DOHH2 (cell line): ENCODE results near the gene RPS6KA3.

Experiments
- H3F3A ChIP-seq: fragments of 200-600 bp; sonication (generic), shearing (Covaris generic); 2 replicates; pipeline ENCODE4 v1.6.0; 2016; ENCODE audit warnings: antibody characterized with exemption, mild to moderate bottlenecking; ENCODE audit not compliant: control insufficient read depth, insufficient read depth
- H3K27ac ChIP-seq: fragments of 200-600 bp; sonication (generic); 2 replicates; pipeline ENCODE4 v1.5.1; 2014; ENCODE audit warnings: low read depth, mild to moderate bottlenecking, low read length, moderate library complexity
- H3K27me3 ChIP-seq: fragments of 200-600 bp; sonication (generic); 2 replicates; pipeline ENCODE4 v1.6.1; 2014; ENCODE audit warnings: mild to moderate bottlenecking, low read length, mixed read lengths; ENCODE audit not compliant: control insufficient read depth
- H3K36me3 ChIP-seq: fragments of 200-600 bp; sonication (generic); 2 replicates; pipeline ENCODE4 v1.6.1; 2014; ENCODE audit warnings: mild to moderate bottlenecking, low read length, moderate library complexity, mixed read lengths; ENCODE audit not compliant: control insufficient read depth
- H3K4me1 ChIP-seq: fragments of 200-600 bp; sonication (generic); 2 replicates; pipeline ENCODE4 v1.6.1; 2014; ENCODE audit warnings: mild to moderate bottlenecking, low read length, mixed read lengths; ENCODE audit not compliant: control insufficient read depth
- H3K4me2 ChIP-seq: fragments of 200-600 bp; sonication (generic); 2 replicates; pipeline ENCODE4 v1.6.0; 2014; ENCODE audit warnings: mild to moderate bottlenecking, low read length, moderate library complexity
- H3K4me3 ChIP-seq: fragments of 200-600 bp; sonication (generic); 2 replicates; pipeline ENCODE4 v1.5.1; 2014; ENCODE audit warnings: mild to moderate bottlenecking, low read length, mixed read lengths
- H3K79me2 ChIP-seq: fragments of 200-600 bp; sonication (generic); 2 replicates; pipeline ENCODE4 v1.6.1; 2014; ENCODE audit warnings: mild to moderate bottlenecking, low read length, mixed read lengths; ENCODE audit not compliant: control insufficient read depth
- H3K9me2 ChIP-seq: fragments of 200-600 bp; sonication (generic); replicated peaks from 2 replicates; pipeline ENCODE4 v1.6.1; 2014; ENCODE audit warnings: mild to moderate bottlenecking, low read length, mixed read lengths; ENCODE audit not compliant: control insufficient read depth
- H3K9me3 ChIP-seq: fragments of 200-600 bp; sonication (generic); 2 replicates; pipeline ENCODE4 v1.6.1; 2014; ENCODE audit warnings: antibody characterized with exemption, low read length, mixed read lengths; ENCODE audit not compliant: control insufficient read depth, insufficient read depth
- H4K20me1 ChIP-seq: fragments of 200-600 bp; sonication (generic); 2 replicates; pipeline ENCODE4 v1.6.0; 2014; ENCODE audit warnings: low read depth, mild to moderate bottlenecking, antibody characterized with exemption, low read length, moderate library complexity; ENCODE audit not compliant: control insufficient read depth, insufficient read depth
- CTCF ChIP-seq: fragments of 200-600 bp; sonication (generic); IDR thresholded peaks from one replicate; pipeline ENCODE4 v1.5.1; 2014; ENCODE audit warnings: antibody characterized with exemption, mild to moderate bottlenecking, low read depth, low read length; ENCODE audit not compliant: poor library complexity, severe bottlenecking
- EZH2phosphoT487 ChIP-seq: fragments of 200-600 bp; sonication (generic); IDR thresholded peaks from 2 replicates; pipeline ENCODE4 v1.6.1; 2017; ENCODE audit warnings: borderline replicate concordance, mild to moderate bottlenecking, antibody characterized with exemption, low read length, moderate library complexity, mixed read lengths

The RPS6KA3 gene

GRCh38 chrX:20285511-20285910, 18.8 kb upstream of the RPS6KA3 start:
- no peaks in the 10 kb centered on the region for H3K9me2 ChIP-seq
- H3K4me2 ChIP-seq: no peak overlapping the region
- no peaks in the 10 kb centered on the region for H3K4me1 ChIP-seq
- no peak for TF ChIP-seq CTCF
- TF ChIP-seq EZH2phosphoT487: no peak
- H3K9me3 ChIP-seq: no peaks in the 10 kb centered on the region
- no peaks in the 10 kb centered on the region for H4K20me1 ChIP-seq
- no peak overlapping the region for H3K4me3 ChIP-seq
- H3K27ac ChIP-seq: no peak overlapping the region
- no peaks in the 10 kb centered on the region for H3K36me3 ChIP-seq
- H3K27me3 ChIP-seq: no peaks in the 10 kb centered on the region
- no peaks in the 10 kb centered on the region for H3K79me2 ChIP-seq
- H3F3A ChIP-seq: no peaks in the 10 kb centered on the region

- Histone ChIP-seq H3F3A (no peaks in the 10 kb centered on the region), H3K36me3 (no peaks in the 10 kb centered on the region), H3K4me2 (no peak overlapping the region), H3K27me3 (no peaks in the 10 kb centered on the region), H3K9me3 (no peaks in the 10 kb centered on the region), H3K4me1 (no peaks in the 10 kb centered on the region), H4K20me1 (no peaks in the 10 kb centered on the region), H3K9me2 (no peaks in the 10 kb centered on the region), H3K4me3 (no peak overlapping the region), H3K27ac (no peak overlapping the region), H3K79me2 (no peaks in the 10 kb centered on the region)
- TF ChIP-seq CTCF: no peak
- no peak for TF ChIP-seq EZH2phosphoT487
Observed at GRCh38 chrX:20284992-20285391, 18.3 kb upstream of the RPS6KA3 start.

- H3K4me3 ChIP-seq: no peak overlapping the region
- no peaks in the 10 kb centered on the region for H3K9me2 ChIP-seq
- H3K36me3 ChIP-seq: no peaks in the 10 kb centered on the region
- H3K4me2 ChIP-seq: no peak overlapping the region
- no peaks in the 10 kb centered on the region for H3K4me1 ChIP-seq
- TF ChIP-seq CTCF (no peak), EZH2phosphoT487 (no peak)
- H4K20me1 ChIP-seq: no peaks in the 10 kb centered on the region
- H3K9me3 ChIP-seq: no peaks in the 10 kb centered on the region
- H3K27ac ChIP-seq: no peak overlapping the region
- no peaks in the 10 kb centered on the region for H3K79me2 ChIP-seq
- H3F3A ChIP-seq: no peaks in the 10 kb centered on the region
- no peaks in the 10 kb centered on the region for H3K27me3 ChIP-seq
Observed at GRCh38 chrX:20284444-20284843, 17.7 kb upstream of the RPS6KA3 start.

GRCh38 chrX:20280938-20281337, 14.2 kb upstream of the RPS6KA3 start:
- H3K79me2 ChIP-seq: no peaks in the 10 kb centered on the region
- H3K27ac ChIP-seq: no peak overlapping the region
- H3K4me1 ChIP-seq: no peaks in the 10 kb centered on the region
- H3K4me3 ChIP-seq: no peak overlapping the region
- no peak overlapping the region for H3K4me2 ChIP-seq
- H3F3A ChIP-seq: no peaks in the 10 kb centered on the region
- H4K20me1 ChIP-seq: no peaks in the 10 kb centered on the region
- H3K27me3 ChIP-seq: no peaks in the 10 kb centered on the region
- TF ChIP-seq CTCF (no peak), EZH2phosphoT487 (no peak)
- no peaks in the 10 kb centered on the region for H3K9me3 ChIP-seq
- no peaks in the 10 kb centered on the region for H3K9me2 ChIP-seq
- no peaks in the 10 kb centered on the region for H3K36me3 ChIP-seq
